Large intestine (tissue), 3 donors: ENCODE results near the gene ACSL6. TPM values are rescaled to one million over a fixed set of nuclear protein-coding genes. Genes with fewer than 3 reads are reported as not detected.

ENCODE experiments used
- DNase-seq, 2 donors: peaks; one replicate each; pipeline versions ENCODE4 v3.0.0 to v3.0.0-alpha.2; 2013
- H3K27ac ChIP-seq: one replicate; pipeline ENCODE4 v1.5.1; 2013; ENCODE audit warnings: low read length
- H3K27me3 ChIP-seq: 2 replicates; pipeline ENCODE4 v1.6.1; 2013; ENCODE audit warnings: low read length; ENCODE audit not compliant: control insufficient read depth, insufficient read depth
- H3K36me3 ChIP-seq: 2 replicates; pipeline ENCODE4 v1.6.1; 2013; ENCODE audit warnings: low read length; ENCODE audit not compliant: control insufficient read depth, insufficient read depth
- H3K4me1 ChIP-seq: one replicate; pipeline ENCODE4 v1.6.1; 2013; ENCODE audit warnings: low read length; ENCODE audit not compliant: control insufficient read depth, insufficient read depth
- H3K4me3 ChIP-seq: one replicate; pipeline ENCODE4 v1.5.1; 2013; ENCODE audit warnings: low read length
- H3K9me3 ChIP-seq: one replicate; pipeline ENCODE4 v1.6.1; 2013; ENCODE audit warnings: mild to moderate bottlenecking, low read depth, low read length, moderate library complexity; ENCODE audit not compliant: control insufficient read depth
- WGBS: methylation state at CpG from one replicate; pipeline ENCODE4 v1.1.5; 2013; ENCODE audit warnings: low lambda C conversion rate; ENCODE audit not compliant: insufficient coverage; 5-methylcytosine and 5-hydroxymethylcytosine counted together
- polyA plus RNA-seq: library from polyadenylated mRNA; unstranded; fragments of 120-200 nt; gene quantifications from one replicate; pipeline ENCODE4 v1.2.1, GENCODE V29; 2013

ACSL6 gene
- polyA plus RNA-seq, 1 donor, result 2.9 TPM

DNA sequence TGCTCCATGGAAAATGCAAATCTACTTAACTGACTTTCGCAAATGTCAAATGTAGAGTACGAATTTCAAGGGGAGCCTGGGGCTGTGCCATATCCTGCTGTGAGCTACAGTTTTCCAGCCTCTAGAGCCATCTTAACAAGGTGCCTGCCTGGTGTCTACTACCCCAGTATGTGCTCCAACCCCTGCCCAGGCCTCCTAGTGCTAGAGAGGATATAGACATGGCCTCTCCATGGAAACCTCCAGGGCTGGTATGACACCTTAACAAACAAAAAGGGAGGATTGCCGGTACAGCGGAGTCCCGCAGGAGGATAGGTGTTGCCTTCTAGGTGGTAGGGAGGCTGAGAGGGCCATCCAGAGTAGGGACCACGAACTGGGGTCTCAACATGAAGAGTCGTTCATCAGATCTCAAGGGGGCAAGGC is 35.4 kb upstream of the ACSL6 start:
- no CpG with 5 or more reads among the region's 7 CpGs for WGBS
- Histone ChIP-seq H3K27me3 (no peaks in the 10 kb centered on the region), H3K36me3 (no peaks in the 10 kb centered on the region), H3K27ac (no peak overlapping the region), H3K9me3 (no peaks in the 10 kb centered on the region), H3K4me3 (no peak overlapping the region), H3K4me1 (no peaks in the 10 kb centered on the region)
- no peak for DNase-seq

DNA sequence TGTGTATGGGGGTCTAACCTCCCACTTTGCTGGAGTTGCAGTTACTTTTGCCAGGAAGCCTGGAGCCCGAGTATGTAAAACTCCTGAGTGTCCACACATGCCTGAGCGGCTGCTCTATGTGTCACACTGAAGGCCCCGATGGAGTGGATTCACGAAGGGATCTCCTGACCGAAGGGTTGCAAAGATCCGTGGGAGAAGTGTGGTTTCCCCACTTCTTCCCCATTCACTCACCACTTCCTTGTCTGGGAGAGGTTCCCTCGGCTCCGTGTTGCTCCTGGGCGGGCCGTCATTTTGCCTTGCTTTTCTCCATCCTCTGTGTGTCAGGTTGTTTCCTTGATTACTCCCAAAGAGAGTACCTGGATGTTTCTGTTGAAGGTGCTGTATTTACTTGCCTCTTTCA is 32.7 kb upstream of the ACSL6 start:
- no peaks in the 10 kb centered on the region for H3K27me3 ChIP-seq
- no peak overlapping the region for H3K4me3 ChIP-seq
- DNase-seq, result no peak
- H3K36me3 ChIP-seq, result no peaks in the 10 kb centered on the region
- no peaks in the 10 kb centered on the region for H3K9me3 ChIP-seq
- no CpG with 5 or more reads among the region's 10 CpGs for WGBS
- no peak overlapping the region for H3K27ac ChIP-seq
- no peaks in the 10 kb centered on the region for H3K4me1 ChIP-seq

DNA sequence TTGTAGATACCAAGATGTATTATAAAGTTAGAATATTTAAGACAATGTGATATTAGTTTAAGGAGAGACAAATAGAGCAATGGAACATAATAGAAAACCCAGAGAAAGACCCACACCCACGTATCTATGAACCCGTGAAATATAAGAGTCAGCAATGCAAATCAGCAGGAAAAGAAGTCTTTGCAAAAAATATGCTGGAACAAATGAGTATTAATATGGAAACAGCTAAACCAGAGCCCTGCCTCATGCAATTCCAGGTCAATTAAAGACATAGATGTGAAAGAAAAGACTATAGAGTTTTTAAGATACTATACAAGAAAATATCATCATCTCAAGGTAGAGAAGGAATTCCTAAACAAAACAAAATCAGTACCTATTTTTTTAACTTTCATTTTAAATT is 25.9 kb upstream of the ACSL6 start:
- H3K36me3 ChIP-seq, result no peaks in the 10 kb centered on the region
- H3K27ac ChIP-seq, result no peak overlapping the region
- H3K4me1 ChIP-seq, result no peaks in the 10 kb centered on the region
- WGBS, result 73% methylated on average over 2 of the region's 2 CpGs
- H3K9me3 ChIP-seq, result no peaks in the 10 kb centered on the region
- DNase-seq, result no peak
- H3K4me3 ChIP-seq, result no peak overlapping the region
- H3K27me3 ChIP-seq, result no peaks in the 10 kb centered on the region

DNA sequence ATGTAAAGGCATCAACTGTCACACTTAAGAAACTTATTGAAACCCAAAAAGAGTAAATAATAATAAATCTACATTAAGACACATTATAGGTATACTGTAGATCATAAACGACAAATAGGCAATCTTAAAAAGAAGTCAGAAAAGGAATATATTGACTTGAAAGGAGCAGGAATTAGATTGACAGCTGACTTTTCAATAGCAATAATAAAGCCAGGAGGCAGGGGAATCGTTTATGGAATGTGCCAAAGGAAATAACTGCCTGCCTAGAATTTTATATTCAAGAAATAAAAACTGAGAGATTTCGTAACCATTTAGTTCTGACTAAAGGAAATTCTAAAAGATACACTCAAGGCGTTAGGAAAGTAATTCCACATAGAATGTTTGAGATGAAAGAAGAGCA is 21.7 kb upstream of the ACSL6 start:
- H3K27ac ChIP-seq, result no peak overlapping the region
- H3K4me3 ChIP-seq, result no peak overlapping the region
- WGBS, result 92% methylated on average over 4 of the region's 4 CpGs
- no peaks in the 10 kb centered on the region for H3K9me3 ChIP-seq
- H3K4me1 ChIP-seq, result peaks cover 24% of the 10 kb centered on the region
- no peaks in the 10 kb centered on the region for H3K27me3 ChIP-seq
- no peak for DNase-seq
- no peaks in the 10 kb centered on the region for H3K36me3 ChIP-seq

DNA sequence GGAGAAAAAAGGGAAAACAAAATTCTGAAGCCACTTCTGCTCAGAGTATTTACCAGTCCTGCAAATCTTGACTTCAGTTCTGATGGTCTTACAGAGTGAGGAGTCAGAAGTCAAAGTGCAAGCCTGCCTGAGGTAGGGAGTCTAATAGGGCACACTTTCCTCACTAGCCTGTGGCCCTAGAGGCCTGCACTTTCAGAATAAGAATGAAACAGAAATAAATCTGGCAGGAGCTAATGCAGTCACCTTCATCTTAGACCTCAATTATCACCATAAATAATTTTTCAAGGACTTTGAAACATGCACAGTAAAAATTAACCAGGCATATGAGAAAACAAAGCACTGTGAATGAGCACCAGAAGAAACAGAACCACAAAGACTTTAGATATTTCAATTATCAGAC is 20.7 kb upstream of the ACSL6 start:
- Histone ChIP-seq H3K4me3 (no peak overlapping the region), H3K27me3 (no peaks in the 10 kb centered on the region), H3K36me3 (no peaks in the 10 kb centered on the region), H3K4me1 (peaks cover 24% of the 10 kb centered on the region), H3K9me3 (no peaks in the 10 kb centered on the region), H3K27ac (peak overlapping the region; percentile 41)
- peak; percentile 42 to 83 for DNase-seq

DNA sequence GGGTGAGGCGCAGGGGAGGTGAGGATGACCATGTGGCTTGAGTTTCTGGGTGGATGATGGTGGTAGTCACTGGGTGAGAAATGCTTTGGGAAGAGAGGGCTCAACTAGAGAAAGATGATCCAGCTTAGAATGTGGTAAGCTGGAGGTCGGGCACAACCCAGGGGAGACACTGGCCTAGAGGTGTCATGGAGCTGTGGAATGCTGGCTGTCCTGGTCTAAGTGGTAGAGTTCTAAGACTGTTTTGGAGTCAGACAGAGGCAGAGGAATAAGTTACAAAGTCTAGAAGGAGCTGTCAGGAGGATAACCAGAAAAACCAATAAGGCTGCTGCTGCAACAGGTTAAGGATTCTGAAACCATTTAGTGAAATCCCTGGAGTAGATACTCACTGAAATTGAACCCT is 19.2 kb upstream of the ACSL6 start:
- Histone ChIP-seq H3K4me1 (peaks cover 24% of the 10 kb centered on the region), H3K9me3 (no peaks in the 10 kb centered on the region), H3K4me3 (no peak overlapping the region), H3K27ac (no peak overlapping the region), H3K27me3 (no peaks in the 10 kb centered on the region), H3K36me3 (no peaks in the 10 kb centered on the region)
- WGBS, result no CpG with 5 or more reads among the region's 2 CpGs
- DNase-seq, result no peak

DNA sequence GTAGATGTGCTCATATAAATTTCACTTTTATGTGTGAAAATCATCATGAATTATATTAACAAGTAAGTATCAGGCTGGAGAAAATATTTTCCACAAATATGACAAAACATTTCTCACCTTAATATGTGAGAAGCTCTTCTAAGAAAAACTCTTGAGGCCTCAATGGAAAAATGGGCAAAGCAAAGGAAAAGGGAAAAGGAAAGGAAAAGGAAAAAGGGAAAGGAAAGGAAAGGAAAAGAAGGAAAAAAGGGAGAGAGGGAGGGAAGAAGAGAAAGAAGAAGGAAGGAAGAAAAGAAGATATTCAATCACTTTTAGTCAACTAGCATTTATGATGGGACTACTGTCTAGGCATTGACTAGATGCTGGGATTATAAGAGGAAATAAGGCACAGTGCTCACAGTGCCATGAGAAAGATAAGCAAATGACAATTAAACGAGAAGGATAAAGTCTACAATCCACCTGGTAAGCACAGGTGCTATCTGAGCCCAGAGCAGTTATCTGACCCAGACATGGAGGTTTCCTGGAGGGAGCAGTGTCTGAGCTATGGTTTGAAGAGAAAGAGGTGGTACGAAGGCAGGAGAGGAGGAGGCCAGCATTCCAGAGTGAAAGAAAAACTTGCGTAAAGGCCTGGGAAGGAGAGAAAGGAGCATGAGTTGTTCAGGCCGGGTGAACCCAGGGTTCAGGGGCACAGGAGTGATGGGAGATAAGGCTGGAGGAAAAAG is 18.3 kb upstream of the ACSL6 start:
- peaks cover 24% of the 10 kb centered on the region for H3K4me1 ChIP-seq
- H3K36me3 ChIP-seq, result no peaks in the 10 kb centered on the region
- H3K27me3 ChIP-seq, result no peaks in the 10 kb centered on the region
- WGBS, result 0% methylated on average over 1 of the region's 4 CpGs
- no peaks in the 10 kb centered on the region for H3K9me3 ChIP-seq
- no peak overlapping the region for H3K4me3 ChIP-seq
- peak overlapping the region; percentile 21 for H3K27ac ChIP-seq
- DNase-seq, result peak; percentile 45 to 79

DNA sequence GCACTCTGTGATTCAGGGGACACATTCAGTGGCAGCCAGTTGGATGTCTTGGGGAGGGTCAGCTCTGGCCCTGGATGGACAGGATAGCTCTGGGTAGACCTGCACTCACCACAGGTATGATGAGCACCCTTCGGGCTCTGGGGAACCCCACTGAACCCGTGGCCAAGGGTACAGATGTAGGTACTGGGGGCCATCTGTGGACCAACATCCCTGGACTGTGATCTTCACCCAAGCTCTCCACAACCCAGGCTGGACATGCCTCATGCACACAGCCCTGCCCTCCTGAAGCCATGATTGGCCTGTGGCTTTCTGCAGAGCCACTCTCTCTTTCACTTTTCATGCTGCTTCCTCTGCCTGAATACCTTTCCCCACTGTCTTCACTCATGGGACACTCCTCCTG is 15.6 kb upstream of the ACSL6 start:
- DNase-seq, result no peak
- Histone ChIP-seq H3K36me3 (no peaks in the 10 kb centered on the region), H3K27ac (no peak overlapping the region), H3K4me1 (peaks cover 23% of the 10 kb centered on the region), H3K9me3 (no peaks in the 10 kb centered on the region), H3K4me3 (no peak overlapping the region), H3K27me3 (peaks cover 10% of the 10 kb centered on the region)
- WGBS, result no CpG with 5 or more reads among the region's 2 CpGs

DNA sequence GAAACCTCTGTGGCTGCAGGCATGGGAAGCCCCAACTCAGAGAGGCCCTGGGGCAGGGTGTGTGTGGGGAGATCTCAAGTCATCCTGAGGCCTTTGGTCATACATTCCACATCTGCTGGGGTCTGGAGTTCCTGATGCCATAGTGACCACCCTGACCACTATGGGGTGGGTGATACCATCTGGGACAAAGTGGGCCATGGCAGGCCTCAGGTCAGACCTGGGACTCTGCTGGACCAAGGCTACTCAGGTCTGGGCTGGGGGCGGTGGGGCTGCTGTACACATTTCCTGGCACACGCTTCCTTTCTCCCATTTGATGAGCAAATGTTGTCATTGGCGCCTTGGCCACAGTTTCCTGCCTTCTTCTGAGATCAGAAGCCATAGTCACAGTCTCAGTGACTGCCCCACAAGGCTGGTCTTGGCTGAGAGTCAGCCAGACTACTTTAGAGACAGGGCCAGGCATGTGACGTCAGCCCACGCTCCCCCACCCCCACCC is 15.1 kb upstream of the ACSL6 start:
- Histone ChIP-seq H3K36me3 (no peaks in the 10 kb centered on the region), H3K4me1 (peaks cover 18% of the 10 kb centered on the region), H3K27me3 (peaks cover 10% of the 10 kb centered on the region), H3K27ac (no peak overlapping the region), H3K4me3 (no peak overlapping the region), H3K9me3 (no peaks in the 10 kb centered on the region)
- no peak for DNase-seq
- no CpG with 5 or more reads among the region's 5 CpGs for WGBS

DNA sequence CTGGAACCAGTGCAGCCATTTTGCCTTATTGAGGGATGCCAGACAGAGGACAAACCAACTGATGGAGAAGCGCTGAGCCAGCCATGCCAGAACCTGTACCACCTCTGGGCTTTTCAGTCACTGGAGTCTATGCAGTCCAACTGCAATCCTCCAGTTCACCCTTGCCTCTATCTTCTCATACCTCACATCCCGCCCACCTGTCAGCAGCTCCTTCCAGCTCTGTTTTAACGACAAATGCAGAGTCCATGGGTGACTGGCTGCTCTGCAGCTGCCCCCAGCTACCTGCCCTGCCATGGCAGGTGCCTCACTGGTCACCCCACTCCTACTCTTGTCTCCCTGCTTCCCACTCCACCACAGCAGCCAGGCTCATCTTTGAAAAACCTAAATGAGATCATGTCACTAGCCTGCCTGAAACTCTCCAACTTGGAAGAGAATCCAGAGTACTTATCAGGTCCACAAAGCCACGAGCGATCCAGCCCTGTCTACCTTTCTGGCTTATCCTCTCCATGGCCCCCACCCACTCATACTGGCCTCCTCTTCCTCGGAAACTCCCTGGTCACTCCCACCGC is 14.0 kb upstream of the ACSL6 start:
- H3K4me1 ChIP-seq, result peaks cover 11% of the 10 kb centered on the region
- peaks cover 15% of the 10 kb centered on the region for H3K27me3 ChIP-seq
- no peaks in the 10 kb centered on the region for H3K9me3 ChIP-seq
- no peak overlapping the region for H3K27ac ChIP-seq
- WGBS, result no CpG with 5 or more reads among the region's 7 CpGs
- H3K36me3 ChIP-seq, result no peaks in the 10 kb centered on the region
- no peak for DNase-seq
- no peak overlapping the region for H3K4me3 ChIP-seq
